Loucy (cell line): ENCODE data around the gene UQCC2.

Source experiments
- H2AFZ ChIP-seq: fragments of 200-600 bp; sonication (generic); 2 replicates; pipeline ENCODE4 v1.6.0; 2016; ENCODE audit warnings: antibody characterized with exemption, mild to moderate bottlenecking, low read length, moderate library complexity
- H3F3A ChIP-seq: fragments of 200-600 bp; 2 replicates; pipeline ENCODE4 v1.6.0; 2016; ENCODE audit warnings: antibody characterized with exemption, low read depth, mild to moderate bottlenecking
- H3K27me3 ChIP-seq: fragments of 200-600 bp; sonication (generic); 2 replicates; pipeline ENCODE4 v1.6.1; 2014; ENCODE audit warnings: low read length, mild to moderate bottlenecking; ENCODE audit not compliant: insufficient read depth, poor library complexity, severe bottlenecking
- H3K36me3 ChIP-seq: fragments of 200-600 bp; sonication (generic); 2 replicates; pipeline ENCODE4 v1.6.1; 2016; ENCODE audit warnings: low read length; ENCODE audit not compliant: insufficient read depth
- H3K4me1 ChIP-seq: fragments of 200-600 bp; sonication (generic); 2 replicates; pipeline ENCODE4 v1.5.1; 2014; ENCODE audit warnings: low read length, mild to moderate bottlenecking; ENCODE audit not compliant: insufficient read depth, poor library complexity, severe bottlenecking
- H3K4me2 ChIP-seq: fragments of 200-600 bp; sonication (generic); 2 replicates; pipeline ENCODE4 v1.6.0; 2014; ENCODE audit warnings: antibody characterized with exemption, low read length, low read depth, mild to moderate bottlenecking; ENCODE audit not compliant: poor library complexity, severe bottlenecking
- H3K4me3 ChIP-seq: fragments of 200-600 bp; sonication (generic); 2 replicates; pipeline ENCODE4 v1.5.1; 2014; ENCODE audit warnings: low read length, mild to moderate bottlenecking, mixed read lengths; ENCODE audit not compliant: poor library complexity, severe bottlenecking
- H3K79me2 ChIP-seq: fragments of 200-600 bp; sonication (generic); 2 replicates; pipeline ENCODE4 v1.6.1; 2014; ENCODE audit warnings: low read length; ENCODE audit not compliant: insufficient read depth
- H3K9ac ChIP-seq: fragments of 200-600 bp; sonication (generic); 2 replicates; pipeline ENCODE4 v1.6.0; 2014; ENCODE audit warnings: mild to moderate bottlenecking, low read depth, low read length, moderate library complexity; ENCODE audit not compliant: poor library complexity, severe bottlenecking
- H3K9me2 ChIP-seq: fragments of 200-600 bp; sonication (generic); replicated peaks from 2 replicates; pipeline ENCODE4 v1.6.1; 2016; ENCODE audit warnings: low read depth, low read length, mixed read lengths
- H3K9me3 ChIP-seq: fragments of 200-600 bp; sonication (generic); 2 replicates; pipeline ENCODE4 v1.6.1; 2014; ENCODE audit warnings: mild to moderate bottlenecking, antibody characterized with exemption, low read length, low read depth; ENCODE audit not compliant: insufficient read depth
- H4K20me1 ChIP-seq: fragments of 200-600 bp; sonication (generic); 2 replicates; pipeline ENCODE4 v1.6.0; 2014; ENCODE audit warnings: antibody characterized with exemption, low read length, mild to moderate bottlenecking; ENCODE audit not compliant: insufficient read depth, poor library complexity, severe bottlenecking
- EZH2phosphoT487 ChIP-seq: fragments of 200-600 bp; IDR thresholded peaks from 2 replicates; pipeline ENCODE4 v1.6.1; 2018; ENCODE audit warnings: antibody characterized with exemption, mild to moderate bottlenecking, moderate library complexity, borderline replicate concordance
- TF ChIP-seq, protein P1 (sequence below): fragments of 200-600 bp; sonication (generic); conservative IDR thresholded peaks from 2 replicates; pipeline ENCODE4 v1.5.1; 2014; ENCODE audit warnings: mild to moderate bottlenecking, antibody characterized with exemption, low read length

UQCC2 gene

DNA sequence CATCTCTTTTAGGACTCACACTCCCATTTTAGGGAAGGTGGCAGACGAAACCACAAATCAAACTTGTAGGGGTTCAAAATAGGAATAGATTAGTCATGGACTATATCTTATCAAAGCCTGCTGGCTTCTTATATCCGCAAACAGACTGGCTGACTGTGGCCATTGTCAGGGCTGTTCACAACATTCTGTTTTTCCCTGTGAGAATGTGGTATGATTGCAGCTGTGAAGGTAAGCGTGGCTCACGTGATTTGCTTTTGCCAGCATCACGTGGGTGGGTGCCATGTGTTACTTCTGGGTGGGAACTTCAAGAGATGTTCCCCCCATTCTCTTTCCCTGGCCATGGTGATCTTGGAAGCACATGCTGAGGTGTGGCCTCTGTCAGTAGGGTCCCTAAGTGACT is 29.3 kb upstream of the UQCC2 start:
- peaks cover 12% of the 10 kb centered on the region for H3K4me1 ChIP-seq
- H3F3A ChIP-seq: no peaks in the 10 kb centered on the region
- H3K79me2 ChIP-seq: no peaks in the 10 kb centered on the region
- TF ChIP-seq, protein P1, sequence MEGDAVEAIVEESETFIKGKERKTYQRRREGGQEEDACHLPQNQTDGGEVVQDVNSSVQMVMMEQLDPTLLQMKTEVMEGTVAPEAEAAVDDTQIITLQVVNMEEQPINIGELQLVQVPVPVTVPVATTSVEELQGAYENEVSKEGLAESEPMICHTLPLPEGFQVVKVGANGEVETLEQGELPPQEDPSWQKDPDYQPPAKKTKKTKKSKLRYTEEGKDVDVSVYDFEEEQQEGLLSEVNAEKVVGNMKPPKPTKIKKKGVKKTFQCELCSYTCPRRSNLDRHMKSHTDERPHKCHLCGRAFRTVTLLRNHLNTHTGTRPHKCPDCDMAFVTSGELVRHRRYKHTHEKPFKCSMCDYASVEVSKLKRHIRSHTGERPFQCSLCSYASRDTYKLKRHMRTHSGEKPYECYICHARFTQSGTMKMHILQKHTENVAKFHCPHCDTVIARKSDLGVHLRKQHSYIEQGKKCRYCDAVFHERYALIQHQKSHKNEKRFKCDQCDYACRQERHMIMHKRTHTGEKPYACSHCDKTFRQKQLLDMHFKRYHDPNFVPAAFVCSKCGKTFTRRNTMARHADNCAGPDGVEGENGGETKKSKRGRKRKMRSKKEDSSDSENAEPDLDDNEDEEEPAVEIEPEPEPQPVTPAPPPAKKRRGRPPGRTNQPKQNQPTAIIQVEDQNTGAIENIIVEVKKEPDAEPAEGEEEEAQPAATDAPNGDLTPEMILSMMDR: no peak
- no peak for TF ChIP-seq EZH2phosphoT487
- no peak overlapping the region for H2AFZ ChIP-seq
- no peak overlapping the region for H3K9ac ChIP-seq
- no peak overlapping the region for H3K4me3 ChIP-seq
- H3K4me2 ChIP-seq: no peak overlapping the region
- H3K36me3 ChIP-seq: no peaks in the 10 kb centered on the region
- no peaks in the 10 kb centered on the region for H3K9me3 ChIP-seq
- H3K9me2 ChIP-seq: no peaks in the 10 kb centered on the region
- no peaks in the 10 kb centered on the region for H3K27me3 ChIP-seq
- no peaks in the 10 kb centered on the region for H4K20me1 ChIP-seq

DNA sequence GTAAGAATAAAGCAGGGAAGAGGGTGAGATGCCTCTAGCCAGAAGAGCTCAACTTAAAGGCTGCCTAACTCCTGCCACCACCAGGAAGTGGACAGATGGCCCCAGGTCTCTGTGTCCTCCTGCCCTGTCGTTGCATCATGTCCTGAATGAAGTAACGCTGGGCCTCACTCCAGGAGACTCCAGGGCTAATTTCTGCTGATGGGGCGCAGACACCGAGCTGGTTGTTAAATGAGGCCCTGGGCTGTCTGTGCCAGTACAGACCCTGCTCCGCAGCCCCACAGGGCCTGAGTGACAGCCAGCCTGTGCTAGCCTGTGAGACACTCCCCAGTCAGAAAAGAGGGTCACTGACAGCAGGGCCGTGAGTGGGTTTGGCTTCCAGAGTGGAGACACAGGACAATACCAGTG is 28.7 kb upstream of the UQCC2 start:
- H4K20me1 ChIP-seq: no peaks in the 10 kb centered on the region
- no peak overlapping the region for H2AFZ ChIP-seq
- H3K79me2 ChIP-seq: no peaks in the 10 kb centered on the region
- H3K36me3 ChIP-seq: no peaks in the 10 kb centered on the region
- H3K4me3 ChIP-seq: no peak overlapping the region
- H3K9me3 ChIP-seq: no peaks in the 10 kb centered on the region
- no peak overlapping the region for H3K4me2 ChIP-seq
- peaks cover 7% of the 10 kb centered on the region for H3K4me1 ChIP-seq
- no peaks in the 10 kb centered on the region for H3F3A ChIP-seq
- no peak for TF ChIP-seq EZH2phosphoT487
- TF ChIP-seq, protein P1: no peak
- H3K9ac ChIP-seq: no peak overlapping the region
- no peaks in the 10 kb centered on the region for H3K27me3 ChIP-seq
- no peaks in the 10 kb centered on the region for H3K9me2 ChIP-seq

DNA sequence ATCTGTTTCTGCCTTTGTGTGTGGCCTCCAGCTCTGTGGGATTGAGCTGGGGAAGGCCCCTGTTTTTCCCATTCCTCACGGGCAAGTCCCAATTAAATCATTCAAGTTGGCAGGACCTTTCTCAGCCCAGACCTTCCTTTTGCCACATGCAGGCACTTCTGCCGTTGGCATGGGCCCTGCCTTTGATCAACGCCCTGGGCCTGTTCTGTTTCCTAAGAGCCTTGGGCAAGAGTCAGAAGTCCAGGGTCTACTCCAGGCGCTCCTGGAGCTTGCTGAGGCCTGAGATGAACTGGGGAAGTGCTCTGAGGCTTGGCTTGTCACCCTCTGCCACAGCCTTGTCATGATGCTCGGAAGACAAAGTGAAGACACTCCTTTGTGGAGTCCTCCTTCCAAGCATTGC is 28.1 kb upstream of the UQCC2 start:
- no peak overlapping the region for H2AFZ ChIP-seq
- no peaks in the 10 kb centered on the region for H3K9me3 ChIP-seq
- no peaks in the 10 kb centered on the region for H3K79me2 ChIP-seq
- TF ChIP-seq, protein P1: no peak
- TF ChIP-seq EZH2phosphoT487: no peak
- peaks cover 1% of the 10 kb centered on the region for H3K4me1 ChIP-seq
- no peaks in the 10 kb centered on the region for H3K9me2 ChIP-seq
- no peak overlapping the region for H3K9ac ChIP-seq
- H3K27me3 ChIP-seq: no peaks in the 10 kb centered on the region
- H3F3A ChIP-seq: no peaks in the 10 kb centered on the region
- H4K20me1 ChIP-seq: no peaks in the 10 kb centered on the region
- H3K4me3 ChIP-seq: no peak overlapping the region
- no peak overlapping the region for H3K4me2 ChIP-seq
- H3K36me3 ChIP-seq: no peaks in the 10 kb centered on the region
